GM23248 (cell line): Measurements from ENCODE around the gene AP1G2. TPM values are rescaled to one million over a fixed set of nuclear protein-coding genes. Genes with fewer than 3 reads are reported as not detected.

ENCODE experiments used
- DNase-seq: peaks from one replicate; pipeline ENCODE4 v3.0.0-alpha.2; 2015
- H2AFZ ChIP-seq: fragments of 200-600 bp; sonication (generic); 2 replicates; pipeline ENCODE4 v1.6.1; 2016; ENCODE audit warnings: antibody characterized with exemption
- H3F3A ChIP-seq: fragments of 200-600 bp; sonication (generic); 2 replicates; pipeline ENCODE4 v1.6.1; 2016; ENCODE audit warnings: mild to moderate bottlenecking, antibody characterized with exemption, mixed run types; ENCODE audit not compliant: insufficient read depth
- H3K27ac ChIP-seq: fragments of 200-600 bp; sonication (generic); 2 replicates; pipeline ENCODE4 v1.5.1; 2016; ENCODE audit warnings: mild to moderate bottlenecking
- H3K27me3 ChIP-seq: fragments of 200-600 bp; sonication (generic); replicated peaks from 2 replicates; pipeline ENCODE4 v1.6.1; 2016; ENCODE audit warnings: mild to moderate bottlenecking; ENCODE audit not compliant: insufficient read depth
- H3K36me3 ChIP-seq: fragments of 200-600 bp; sonication (generic); 2 replicates; pipeline ENCODE4 v1.6.1; 2016; ENCODE audit warnings: low read depth, mild to moderate bottlenecking
- H3K4me1 ChIP-seq: fragments of 200-600 bp; sonication (generic); 2 replicates; pipeline ENCODE4 v1.6.1; 2016; ENCODE audit warnings: mild to moderate bottlenecking; ENCODE audit not compliant: insufficient read depth
- H3K4me2 ChIP-seq: fragments of 200-600 bp; sonication (generic); one replicate; pipeline ENCODE4 v1.6.1; 2016; ENCODE audit warnings: mild to moderate bottlenecking; ENCODE audit not compliant: unreplicated experiment
- H3K4me3 ChIP-seq: fragments of 200-600 bp; sonication (generic); 2 replicates; pipeline ENCODE4 v1.5.1; 2016; ENCODE audit warnings: mild to moderate bottlenecking
- H3K79me2 ChIP-seq: fragments of 200-600 bp; sonication (generic); 2 replicates; pipeline ENCODE4 v1.6.1; 2016; ENCODE audit warnings: mild to moderate bottlenecking; ENCODE audit not compliant: insufficient read depth
- H3K9ac ChIP-seq: fragments of 200-600 bp; sonication (generic); 2 replicates; pipeline ENCODE4 v1.6.1; 2016; ENCODE audit warnings: mild to moderate bottlenecking
- H3K9me2 ChIP-seq: fragments of 200-600 bp; sonication (generic); 2 replicates; pipeline ENCODE4 v1.6.1; 2016; ENCODE audit warnings: mixed run types, mild to moderate bottlenecking, moderate library complexity; ENCODE audit not compliant: insufficient read depth
- H3K9me3 ChIP-seq: fragments of 200-600 bp; sonication (generic); one replicate; pipeline ENCODE4 v1.6.1; 2017; ENCODE audit warnings: low read depth
- H4K20me1 ChIP-seq: fragments of 200-600 bp; sonication (generic); 2 replicates; pipeline ENCODE4 v1.6.0; 2016; ENCODE audit not compliant: insufficient read depth
- EZH2 ChIP-seq: fragments of 200-600 bp; sonication (generic); IDR thresholded peaks from 2 replicates; pipeline ENCODE4 v1.6.1; 2018; ENCODE audit warnings: antibody characterized with exemption, mild to moderate bottlenecking; ENCODE audit not compliant: insufficient read depth, poor library complexity, severe bottlenecking
- EZH2phosphoT487 ChIP-seq: fragments of 200-600 bp; sonication (generic); IDR thresholded peaks from 2 replicates; pipeline ENCODE4 v1.6.1; 2018; ENCODE audit warnings: antibody characterized with exemption, moderate library complexity, mild to moderate bottlenecking, low read depth; ENCODE audit not compliant: insufficient read depth
- WGBS, 2 experiments: methylation state at CpG; one replicate each; pipeline ENCODE4 v1.1.6; 2015 to 2017; ENCODE audit warnings: low lambda C conversion rate in 2 of 2, low coverage in 1 of 2; ENCODE audit errors: missing lambda C conversion rate in 2 of 2; 5-methylcytosine and 5-hydroxymethylcytosine counted together
- in situ Hi-C: fragments of 300-500 bp; cut with MboI; formaldehyde crosslinking; loops from 2 replicates; pipeline ENCODE4 v1.15.0; 2020
- polyA plus RNA-seq: library from polyadenylated mRNA; unstranded; fragments of >200 nt; fragmentation: Nextera tagmentation; extraction: Ambion mirVana; gene quantifications from 2 replicates; pipeline ENCODE4 v1.2.1, GENCODE V29; 2016
- total RNA-seq: library from RNA; depleted of rRNA; stranded (reverse); fragments of >200 nt; shearing (Covaris generic); gene quantifications from 2 replicates; pipeline ENCODE4 v1.2.3, GENCODE V29; 2014

AP1G2 gene
- total and polyA plus RNA-seq, 2 experiments from 2014 or later, result 10.2 to 13.7 TPM

DNA sequence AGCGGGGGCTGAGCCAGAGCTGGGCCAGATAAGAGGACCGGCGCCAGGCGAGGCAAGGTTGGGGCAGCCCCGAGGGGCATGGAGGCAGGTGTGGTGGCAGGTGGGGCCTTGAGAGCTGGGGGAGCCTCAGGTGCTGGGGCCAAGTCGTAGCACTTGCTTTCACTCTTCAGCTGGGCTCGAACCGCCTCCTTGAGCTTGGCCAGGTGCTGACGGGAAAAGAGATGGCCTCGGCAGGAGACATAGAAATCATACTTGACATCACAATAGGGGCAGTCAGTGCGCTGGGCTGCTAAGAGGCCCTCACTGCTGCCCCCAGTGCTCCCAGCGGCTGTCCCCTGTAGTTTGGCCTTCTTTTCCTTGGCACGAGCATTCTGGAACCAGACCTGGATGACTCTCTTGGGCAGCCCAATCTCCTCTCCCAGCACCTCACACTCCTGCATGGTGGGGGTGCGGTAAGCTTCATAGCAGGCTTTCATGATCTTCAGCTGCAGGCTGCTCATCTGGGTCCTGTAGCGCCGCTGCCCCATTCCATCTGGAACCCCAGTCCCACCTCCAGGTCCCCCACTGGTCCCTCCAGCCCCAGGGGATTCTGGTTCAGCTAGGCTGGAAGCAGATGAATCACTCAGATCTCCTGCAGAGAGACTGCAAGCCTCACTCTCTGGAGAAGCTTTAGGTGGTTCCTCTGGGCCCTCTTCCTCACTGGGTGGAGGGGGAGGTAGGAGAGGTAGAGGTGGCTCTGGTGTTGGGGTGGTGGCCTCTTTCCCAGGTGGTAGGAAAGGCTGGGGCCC, 44.2 kb downstream of the AP1G2 start:
- H3K79me2 ChIP-seq, result no peaks in the 10 kb centered on the region
- H3K9ac ChIP-seq, result no peak overlapping the region
- H3K9me2 ChIP-seq, result no peaks in the 10 kb centered on the region
- H3K9me3 ChIP-seq, result no peaks in the 10 kb centered on the region
- H3K4me1 ChIP-seq, result no peaks in the 10 kb centered on the region
- H2AFZ ChIP-seq, result no peak overlapping the region
- H3K36me3 ChIP-seq, result no peaks in the 10 kb centered on the region
- H3K27ac ChIP-seq, result no peak overlapping the region
- no peak overlapping the region for H3K4me2 ChIP-seq
- no peak overlapping the region for H3K4me3 ChIP-seq
- no peaks in the 10 kb centered on the region for H4K20me1 ChIP-seq
- in situ Hi-C loops, result no loop called here
- 80 to 86% methylated on average over 16 of the region's 16 CpGs for WGBS, 2 experiments
- no peak for DNase-seq
- no peaks in the 10 kb centered on the region for H3K27me3 ChIP-seq
- TF ChIP-seq EZH2 (no peak), EZH2phosphoT487 (no peak)
- no peaks in the 10 kb centered on the region for H3F3A ChIP-seq

GRCh38 chr14:23522643-23523198, 44.9 kb downstream of the AP1G2 start:
- H3K79me2 ChIP-seq, result no peaks in the 10 kb centered on the region
- no peaks in the 10 kb centered on the region for H3K36me3 ChIP-seq
- no peak overlapping the region for H3K4me2 ChIP-seq
- no peaks in the 10 kb centered on the region for H3K4me1 ChIP-seq
- H4K20me1 ChIP-seq, result no peaks in the 10 kb centered on the region
- no peak overlapping the region for H3K9ac ChIP-seq
- TF ChIP-seq EZH2phosphoT487, result no peak
- TF ChIP-seq EZH2, result no peak
- H3K27me3 ChIP-seq, result no peaks in the 10 kb centered on the region
- H2AFZ ChIP-seq, result no peak overlapping the region
- no peaks in the 10 kb centered on the region for H3K9me3 ChIP-seq
- no peaks in the 10 kb centered on the region for H3K9me2 ChIP-seq
- WGBS, 2 experiments, result 69 to 74% methylated on average over 9 of the region's 9 CpGs
- no peak for DNase-seq
- no peak overlapping the region for H3K27ac ChIP-seq
- H3F3A ChIP-seq, result no peaks in the 10 kb centered on the region
- in situ Hi-C loops, result no loop called here
- H3K4me3 ChIP-seq, result no peak overlapping the region

DNA sequence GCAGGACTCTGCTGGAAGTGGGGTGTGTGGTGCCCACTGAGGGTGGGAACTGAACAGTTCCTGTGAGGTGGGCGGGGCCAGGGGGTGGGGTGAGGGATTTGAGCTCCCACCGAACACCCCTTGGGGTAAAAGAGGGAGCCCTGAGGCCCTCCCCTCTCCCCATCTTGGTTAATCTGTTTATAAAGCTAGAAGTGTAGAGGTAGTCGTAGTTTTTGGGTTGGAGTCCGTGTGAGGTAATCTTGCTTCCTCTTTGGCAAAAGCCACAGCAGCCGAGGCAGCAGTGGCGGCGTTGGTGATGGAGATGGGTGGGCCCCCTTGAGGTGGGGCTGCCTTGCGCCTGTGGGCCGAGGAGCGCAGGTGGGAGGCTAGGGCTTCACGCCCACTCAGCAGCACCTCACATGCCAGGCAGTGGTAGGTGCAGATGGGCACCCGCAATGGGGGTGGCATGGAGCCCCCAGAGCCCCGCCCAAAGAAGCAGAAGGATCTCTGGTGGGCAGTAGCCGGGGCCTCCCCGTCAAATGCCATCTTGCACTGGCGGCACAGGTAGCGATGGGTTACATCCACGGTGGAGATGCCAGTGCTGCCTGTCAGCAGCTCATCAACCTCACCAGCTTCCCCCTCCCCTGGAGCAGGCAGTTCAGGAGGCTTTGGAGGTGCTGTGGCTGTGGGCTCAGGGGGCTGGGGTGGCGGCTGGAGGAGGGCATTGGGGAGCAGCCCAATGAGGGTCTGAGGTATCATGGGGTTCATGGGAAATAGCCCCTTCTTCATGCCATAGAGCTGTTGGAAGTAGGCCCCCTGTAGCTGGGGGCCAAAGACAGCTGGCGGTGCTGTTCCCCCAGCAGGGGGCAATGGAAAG, 45.6 kb downstream of the AP1G2 start:
- H3K9ac ChIP-seq, result no peak overlapping the region
- H4K20me1 ChIP-seq, result no peaks in the 10 kb centered on the region
- H3K36me3 ChIP-seq, result no peaks in the 10 kb centered on the region
- WGBS, 2 experiments, result 87 to 95% methylated on average over 17 to 20 of the region's 20 CpGs
- no peak overlapping the region for H3K4me2 ChIP-seq
- H3K4me3 ChIP-seq, result no peak overlapping the region
- H3K27ac ChIP-seq, result no peak overlapping the region
- H3K9me3 ChIP-seq, result no peaks in the 10 kb centered on the region
- in situ Hi-C loops, result no loop called here
- no peak for DNase-seq
- H3K9me2 ChIP-seq, result no peaks in the 10 kb centered on the region
- TF ChIP-seq EZH2phosphoT487, result no peak
- no peak for TF ChIP-seq EZH2
- H3K27me3 ChIP-seq, result no peaks in the 10 kb centered on the region
- H3K4me1 ChIP-seq, result no peaks in the 10 kb centered on the region
- H3F3A ChIP-seq, result no peaks in the 10 kb centered on the region
- no peak overlapping the region for H2AFZ ChIP-seq
- H3K79me2 ChIP-seq, result no peaks in the 10 kb centered on the region

- Histone ChIP-seq H3K9me2 (no peaks in the 10 kb centered on the region), H3K4me2 (no peak overlapping the region), H3K27ac (no peak overlapping the region), H3K4me1 (no peaks in the 10 kb centered on the region), H4K20me1 (no peaks in the 10 kb centered on the region), H3K36me3 (no peaks in the 10 kb centered on the region), H3K27me3 (no peaks in the 10 kb centered on the region), H3K4me3 (no peak overlapping the region), H3K9me3 (no peaks in the 10 kb centered on the region), H3K9ac (no peak overlapping the region), H3K79me2 (no peaks in the 10 kb centered on the region), H3F3A (no peaks in the 10 kb centered on the region), H2AFZ (no peak overlapping the region)
- WGBS, 2 experiments, result 81 to 84% methylated on average over 11 to 14 of the region's 14 CpGs
- TF ChIP-seq EZH2phosphoT487, result no peak
- TF ChIP-seq EZH2, result no peak
- no peak for DNase-seq
- in situ Hi-C loops, result no loop called here
Observed at GRCh38 chr14:23520899-23521533, 46.6 kb downstream of the AP1G2 start.
